Activated T-helper 17 cell treated with anti-CD3 and anti-CD28 coated beads, Interleukin-2, amount 50 U/mL, for 72 hours (primary cell): ENCODE measurements around the gene SHISA8. TPM values are rescaled to one million over a fixed set of nuclear protein-coding genes. Genes with fewer than 3 reads are reported as not detected.
"Not testable (repeated sequence)": the region's sequence is repeated elsewhere in the genome, so short reads cannot be mapped to it uniquely, and the experiment has no call there.

Experiments
- ATAC-seq: fragments of 150-1000 bp; cut with Tn5 transposase; replicated peaks from 2 replicates; pipeline ENCODE4 v1.10.0; 2021; ENCODE audit warnings: mild to moderate bottlenecking, moderate library complexity
- H3K27ac Mint-ChIP-seq: one replicate; pipeline ENCODE4 v1.8.0; 2022; ENCODE audit warnings: mixed read lengths
- H3K27me3 Mint-ChIP-seq: one replicate; pipeline ENCODE4 v1.8.0; 2022; ENCODE audit warnings: mixed read lengths
- H3K36me3 Mint-ChIP-seq: one replicate; pipeline ENCODE4 v1.8.0; 2022; ENCODE audit warnings: low read depth, mild to moderate bottlenecking, mixed read lengths
- H3K4me1 Mint-ChIP-seq: one replicate; pipeline ENCODE4 v1.8.0; 2022; ENCODE audit warnings: mixed read lengths
- H3K4me3 Mint-ChIP-seq: one replicate; pipeline ENCODE4 v1.8.0; 2022; ENCODE audit warnings: mild to moderate bottlenecking, mixed read lengths
- H3K9me3 Mint-ChIP-seq: one replicate; pipeline ENCODE4 v1.8.0; 2022; ENCODE audit warnings: mixed read lengths
- total RNA-seq, 2 donors: library from RNA; stranded (reverse); gene quantifications; one replicate each; pipeline ENCODE4 v1.2.3, GENCODE V29; 2022

Gene SHISA8
- total RNA-seq, 2 donors from 2014 or later: 2.8 TPM; not detected in 1

GRCh38 chr22:41876675-41877074, 38.2 kb downstream of the SHISA8 start:
- H3K9me3 Mint-ChIP-seq: no peaks in the 10 kb centered on the region
- peak; percentile 22 for ATAC-seq
- H3K4me3 Mint-ChIP-seq: peak overlapping the region; percentile 42
- H3K27me3 Mint-ChIP-seq: no peaks in the 10 kb centered on the region
- H3K27ac Mint-ChIP-seq: peak overlapping the region; percentile 85
- H3K4me1 Mint-ChIP-seq: peaks cover 16% of the 10 kb centered on the region
- peaks cover 100% of the 10 kb centered on the region for H3K36me3 Mint-ChIP-seq

DNA sequence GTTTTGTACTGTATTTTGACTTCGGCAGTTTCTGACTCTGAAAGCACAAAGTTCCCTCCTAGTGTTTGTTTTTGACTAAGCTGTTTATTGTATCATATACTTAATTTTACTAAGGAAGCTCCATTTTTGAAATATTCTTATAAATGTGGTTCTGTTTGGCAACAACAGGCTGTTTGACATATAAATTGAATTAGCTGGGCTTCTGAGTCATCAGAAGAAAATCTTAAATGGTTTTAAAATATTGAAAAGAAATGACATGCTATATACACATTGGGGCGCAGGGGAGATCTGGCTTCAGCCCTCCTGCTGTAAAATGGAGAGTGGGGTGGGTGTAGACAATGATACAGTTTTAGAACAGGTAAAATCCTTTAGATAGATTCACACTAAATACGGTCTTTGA, 38.6 kb downstream of the SHISA8 start:
- no peaks in the 10 kb centered on the region for H3K27me3 Mint-ChIP-seq
- H3K4me1 Mint-ChIP-seq: peaks cover 16% of the 10 kb centered on the region
- peak overlapping the region; percentile 42 for H3K4me3 Mint-ChIP-seq
- peak overlapping the region; percentile 85 for H3K27ac Mint-ChIP-seq
- H3K36me3 Mint-ChIP-seq: peaks cover 100% of the 10 kb centered on the region
- ATAC-seq: no peak
- H3K9me3 Mint-ChIP-seq: no peaks in the 10 kb centered on the region

GRCh38 chr22:41875531-41876270, 39.2 kb downstream of the SHISA8 start:
- H3K4me1 Mint-ChIP-seq: peaks cover 16% of the 10 kb centered on the region
- peaks cover 100% of the 10 kb centered on the region for H3K36me3 Mint-ChIP-seq
- H3K27ac Mint-ChIP-seq: peak overlapping the region; percentile 85
- H3K4me3 Mint-ChIP-seq: peak overlapping the region; percentile 80
- H3K9me3 Mint-ChIP-seq: no peaks in the 10 kb centered on the region
- no peak for ATAC-seq
- no peaks in the 10 kb centered on the region for H3K27me3 Mint-ChIP-seq

DNA sequence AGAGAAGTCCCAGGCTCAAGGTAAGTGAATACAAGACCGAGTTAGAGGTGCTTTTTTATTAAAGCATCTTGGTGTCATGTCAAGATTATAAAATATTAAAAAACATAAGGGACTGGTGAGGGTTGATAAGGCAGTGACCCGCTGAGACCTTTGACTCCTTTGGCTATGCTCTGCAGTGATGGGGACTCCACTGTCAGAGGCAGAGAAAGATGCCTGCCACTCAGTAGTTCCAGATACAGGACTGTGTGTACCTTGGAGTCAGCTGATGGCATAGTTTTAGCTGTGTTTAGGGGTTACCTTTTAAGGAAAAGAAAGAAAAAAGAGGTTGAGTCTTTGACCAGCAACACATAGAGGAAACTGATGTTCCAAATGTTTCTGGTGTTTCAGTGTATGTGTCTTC, 40.8 kb downstream of the SHISA8 start:
- Mint-ChIP-seq H3K27me3 (no peaks in the 10 kb centered on the region), H3K4me1 (peaks cover 16% of the 10 kb centered on the region), H3K36me3 (peaks cover 100% of the 10 kb centered on the region), H3K9me3 (no peaks in the 10 kb centered on the region), H3K4me3 (peak overlapping the region; percentile 80), H3K27ac (peak overlapping the region; percentile 98)
- ATAC-seq: no peak

DNA sequence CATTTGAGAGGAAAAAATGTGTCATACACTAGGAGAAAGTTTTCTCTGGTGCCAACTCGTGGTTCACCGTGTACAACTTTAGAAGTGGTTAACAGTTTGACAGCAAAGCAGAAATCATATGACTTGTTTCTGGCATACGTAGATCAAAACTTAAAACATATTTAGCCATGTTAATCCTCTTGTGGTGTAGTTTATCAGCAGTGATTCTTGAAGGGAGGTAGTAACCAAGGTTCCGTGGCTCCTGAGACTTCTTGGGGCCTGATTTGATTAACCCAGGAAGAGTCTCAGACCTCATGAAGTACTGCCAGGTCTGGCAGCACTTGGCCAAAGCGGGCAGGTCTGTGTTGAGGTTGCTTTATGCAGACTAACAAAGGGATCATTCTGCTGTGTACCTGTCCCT, 41.5 kb downstream of the SHISA8 start:
- Mint-ChIP-seq H3K4me3 (peak overlapping the region; percentile 80), H3K9me3 (no peaks in the 10 kb centered on the region), H3K27ac (peak overlapping the region; percentile 98), H3K36me3 (peaks cover 100% of the 10 kb centered on the region), H3K27me3 (no peaks in the 10 kb centered on the region), H3K4me1 (peaks cover 16% of the 10 kb centered on the region)
- ATAC-seq: peak; percentile 90

DNA sequence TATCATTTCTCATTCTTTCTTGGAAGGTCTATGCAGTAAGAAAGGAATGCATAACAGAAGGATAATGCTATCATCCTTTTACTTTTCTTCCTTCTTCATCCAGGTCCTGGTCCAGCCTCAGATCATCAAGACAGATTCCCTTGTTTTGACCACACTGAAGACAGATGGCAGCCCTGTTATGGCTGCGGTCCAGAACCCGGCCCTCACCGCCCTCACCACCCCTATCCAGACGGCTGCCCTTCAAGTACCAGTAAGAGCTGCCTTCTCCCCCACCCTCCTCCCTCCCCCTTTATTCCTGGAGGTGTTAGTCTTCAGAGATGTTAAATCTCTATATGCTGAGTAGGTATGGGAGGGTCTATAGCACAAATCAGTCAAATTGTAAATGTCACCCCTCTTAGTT, 44.1 kb downstream of the SHISA8 start:
- Mint-ChIP-seq H3K27ac (no peak overlapping the region), H3K4me3 (no peak overlapping the region), H3K27me3 (no peaks in the 10 kb centered on the region), H3K4me1 (peaks cover 7% of the 10 kb centered on the region), H3K36me3 (peaks cover 100% of the 10 kb centered on the region), H3K9me3 (no peaks in the 10 kb centered on the region)
- ATAC-seq: no peak

- H3K9me3 Mint-ChIP-seq, H3K4me3 Mint-ChIP-seq, H3K27me3 Mint-ChIP-seq, ATAC-seq, H3K27ac Mint-ChIP-seq: not testable (repeated sequence)
- Mint-ChIP-seq H3K36me3 (peaks cover 100% of the 10 kb centered on the region), H3K4me1 (peaks cover 11% of the 10 kb centered on the region)
Observed at GRCh38 chr22:41870081-41870480, 44.8 kb downstream of the SHISA8 start.

DNA sequence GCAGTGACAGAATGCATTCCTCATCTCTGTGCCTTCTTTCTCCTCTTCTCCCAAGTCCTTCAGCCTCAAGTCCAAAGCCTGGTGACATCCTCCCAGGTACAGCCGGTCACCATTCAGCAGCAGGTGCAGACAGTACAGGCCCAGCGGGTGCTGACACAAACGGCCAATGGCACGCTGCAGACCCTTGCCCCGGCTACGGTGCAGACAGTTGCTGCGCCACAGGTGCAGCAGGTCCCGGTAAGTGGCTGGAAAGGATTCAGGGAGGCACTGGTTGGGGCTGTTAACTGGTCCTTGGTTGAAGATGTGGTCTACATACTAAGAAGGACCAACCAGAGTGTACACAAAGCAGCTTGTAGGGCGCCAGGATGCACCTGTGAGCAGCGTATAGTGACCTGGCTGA, 46.3 kb downstream of the SHISA8 start:
- H3K9me3 Mint-ChIP-seq: no peaks in the 10 kb centered on the region
- no peak overlapping the region for H3K27ac Mint-ChIP-seq
- H3K4me3 Mint-ChIP-seq: no peak overlapping the region
- no peaks in the 10 kb centered on the region for H3K27me3 Mint-ChIP-seq
- no peak for ATAC-seq
- peaks cover 91% of the 10 kb centered on the region for H3K36me3 Mint-ChIP-seq
- peaks cover 13% of the 10 kb centered on the region for H3K4me1 Mint-ChIP-seq

DNA sequence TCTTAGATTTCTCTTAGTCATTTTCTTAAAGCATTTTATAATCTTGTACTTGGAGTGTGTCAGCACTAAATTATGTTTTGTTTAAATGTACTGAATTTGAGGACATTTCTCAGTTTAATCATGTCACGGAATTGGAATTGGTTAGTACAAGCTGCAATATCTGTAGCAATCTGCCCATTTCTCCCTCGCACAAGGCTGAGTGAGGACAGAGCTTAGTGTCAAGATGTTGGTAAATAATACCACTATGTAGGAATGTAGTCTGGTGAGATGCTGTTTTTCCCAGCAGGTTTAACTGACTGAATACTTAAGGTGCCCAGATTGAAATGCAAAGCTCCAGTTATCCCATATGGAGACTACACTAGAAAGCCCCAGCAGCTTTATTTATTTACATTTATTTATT, 51.4 kb downstream of the SHISA8 start:
- no peak for ATAC-seq
- Mint-ChIP-seq H3K4me1 (peaks cover 38% of the 10 kb centered on the region), H3K27ac (peak overlapping the region; percentile 100), H3K4me3 (peak overlapping the region; percentile 86), H3K36me3 (peaks cover 67% of the 10 kb centered on the region), H3K9me3 (no peaks in the 10 kb centered on the region), H3K27me3 (no peaks in the 10 kb centered on the region)

GRCh38 chr22:41862530-41863266, 52.2 kb downstream of the SHISA8 start:
- Mint-ChIP-seq H3K9me3 (no peaks in the 10 kb centered on the region), H3K4me3 (peak overlapping the region; percentile 86), H3K36me3 (peaks cover 67% of the 10 kb centered on the region), H3K27me3 (no peaks in the 10 kb centered on the region), H3K4me1 (peaks cover 46% of the 10 kb centered on the region), H3K27ac (peak overlapping the region; percentile 100)
- peak; percentile 77 for ATAC-seq

DNA sequence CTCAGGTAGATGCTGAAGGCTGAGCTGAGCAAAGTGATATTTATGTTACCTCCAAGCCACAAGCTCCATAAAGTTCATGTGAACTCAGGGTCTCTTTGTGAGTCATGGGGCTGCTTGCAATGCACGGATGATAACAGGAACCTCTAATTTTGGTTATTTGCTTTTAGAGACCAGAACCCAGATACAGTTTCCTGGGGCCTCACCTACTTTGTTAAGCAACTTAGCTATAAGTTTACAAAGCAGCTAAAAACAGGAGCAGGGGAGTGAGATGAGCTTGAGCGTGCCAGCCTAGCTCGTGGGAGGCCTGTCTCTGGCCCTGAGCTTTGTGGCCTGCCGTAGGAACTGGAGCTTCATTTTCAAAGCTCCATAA, 52.7 kb downstream of the SHISA8 start:
- ATAC-seq: peak; percentile 62
- peaks cover 67% of the 10 kb centered on the region for H3K36me3 Mint-ChIP-seq
- H3K4me3 Mint-ChIP-seq: peak overlapping the region; percentile 86
- no peaks in the 10 kb centered on the region for H3K27me3 Mint-ChIP-seq
- peaks cover 50% of the 10 kb centered on the region for H3K4me1 Mint-ChIP-seq
- H3K9me3 Mint-ChIP-seq: no peaks in the 10 kb centered on the region
- H3K27ac Mint-ChIP-seq: peak overlapping the region; percentile 100

Other genes starting within 250 kb of the SHISA8 start
- 100 to 1,000 TPM; 175 to 256 TPM for gene SNU13, start 226.2 kb downstream of the SHISA8 start, total RNA-seq
- gene MEI1, start 215.6 kb downstream of the SHISA8 start, total RNA-seq: 10 to 100 TPM; 39.8 to 40.1 TPM
- 10 to 100 TPM; 21.6 to 22.3 TPM for gene CCDC134, start 114.4 kb downstream of the SHISA8 start, total RNA-seq
- gene SREBF2, start 82.0 kb downstream of the SHISA8 start, total RNA-seq: 100 to 1,000 TPM; 126 to 162 TPM
- gene TNFRSF13C, start 11.7 kb upstream of the SHISA8 start, total RNA-seq: 1 to 10 TPM; 2.7 to 7.7 TPM
- 10 to 100 TPM; 62.3 to 90.5 TPM for gene CENPM, start 32.1 kb upstream of the SHISA8 start, total RNA-seq
- 1 to 10 TPM; 2.1 to 4.1 TPM for gene SEPTIN3, start 54.4 kb upstream of the SHISA8 start, total RNA-seq
- gene WBP2NL, start 83.7 kb upstream of the SHISA8 start, total RNA-seq: 1 to 10 TPM in 1 of 2 donors, under 1 TPM in 1; 0.50 to 2.1 TPM
- 10 to 100 TPM; 30.7 to 34.8 TPM for gene NAGA, start 155.7 kb upstream of the SHISA8 start, total RNA-seq
- 1 to 10 TPM; 2.5 to 3.4 TPM for gene PHETA2, start 159.2 kb upstream of the SHISA8 start, total RNA-seq
- gene SMDT1, start 164.6 kb upstream of the SHISA8 start, total RNA-seq: 10 to 100 TPM; 34.7 to 66.2 TPM
- gene NDUFA6, start 175.7 kb upstream of the SHISA8 start, total RNA-seq: 10 to 100 TPM; 59.1 to 81.7 TPM
- gene CYP2D6, start 215.7 kb upstream of the SHISA8 start, total RNA-seq: 1 to 10 TPM; 5.5 to 6.3 TPM